PFSK-1 (cell line): ENCODE results near the gene DCAF5.

Experiments
- FOXP2 ChIP-seq: optimal IDR thresholded peaks from 2 replicates; pipeline ENCODE3; 2011; ENCODE audit warnings: borderline replicate concordance, control low read depth, inconsistent platforms; ENCODE audit not compliant: insufficient read depth; ENCODE audit errors: extremely low read length, extremely low read depth
- POLR2AphosphoS5 ChIP-seq: IDR thresholded peaks from 2 replicates; pipeline ENCODE4 v1.6.1; 2012; ENCODE audit warnings: low read depth, mild to moderate bottlenecking, control low read depth, low read length, moderate library complexity
- SIN3A ChIP-seq: IDR thresholded peaks from 2 replicates; pipeline ENCODE4 v1.6.1; 2012; ENCODE audit warnings: mild to moderate bottlenecking, low read length, moderate library complexity, borderline replicate concordance; ENCODE audit not compliant: insufficient read depth
- TAF1 ChIP-seq: IDR thresholded peaks from 2 replicates; pipeline ENCODE4 v1.6.1; 2012; ENCODE audit warnings: low read length, control low read depth, borderline replicate concordance; ENCODE audit not compliant: insufficient read depth
- TF ChIP-seq, protein P1 (sequence below), 2 experiments: IDR thresholded peaks; 2 replicates each; pipeline versions ENCODE4 v1.6.1 to v1.8.0; 2011 to 2012; ENCODE audit warnings: low read depth in 2 of 2, low read length in 2 of 2, control low read depth in 1 of 2, inconsistent platforms in 1 of 2, mild to moderate bottlenecking in 1 of 2, moderate library complexity in 1 of 2; ENCODE audit not compliant: insufficient read depth in 1 of 2

DCAF5 gene

DNA sequence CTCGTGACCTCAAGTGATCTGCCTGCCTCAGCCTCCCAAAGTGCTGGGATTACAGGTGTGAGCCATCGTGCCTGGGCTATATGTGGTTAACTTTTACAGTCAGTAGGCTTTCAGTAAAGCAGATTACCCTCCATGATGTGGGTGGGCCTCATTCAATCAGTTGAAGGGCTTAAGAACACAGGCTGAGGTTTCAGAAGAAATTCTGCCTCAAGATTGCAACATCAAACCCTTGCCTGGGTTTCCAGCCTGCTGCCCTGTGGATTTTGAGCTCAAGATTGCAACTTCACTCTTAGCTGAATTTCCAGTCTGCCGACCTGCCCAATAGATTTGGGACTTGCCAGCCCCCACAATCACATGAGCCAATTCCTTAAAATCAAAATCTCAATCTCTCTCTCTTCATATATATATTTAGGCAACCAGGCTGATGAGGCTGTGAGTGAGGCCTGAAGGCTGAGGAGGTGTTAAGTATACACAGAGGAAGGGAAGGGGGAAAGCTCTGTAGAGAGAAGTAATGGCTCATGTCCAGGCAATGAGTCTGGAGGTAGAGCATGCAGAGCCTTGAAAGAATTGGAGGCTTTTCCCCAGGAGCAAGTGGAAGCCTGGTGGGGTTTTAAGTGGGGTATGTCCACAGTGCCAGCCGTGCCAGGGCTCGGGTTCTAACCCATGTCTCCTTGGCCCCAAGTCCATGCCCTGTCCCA, 140.5 kb downstream of the DCAF5 start:
- TF ChIP-seq POLR2AphosphoS5 = no peak
- TF ChIP-seq TAF1 = no peak
- TF ChIP-seq FOXP2 = no peak
- TF ChIP-seq, protein P1, sequence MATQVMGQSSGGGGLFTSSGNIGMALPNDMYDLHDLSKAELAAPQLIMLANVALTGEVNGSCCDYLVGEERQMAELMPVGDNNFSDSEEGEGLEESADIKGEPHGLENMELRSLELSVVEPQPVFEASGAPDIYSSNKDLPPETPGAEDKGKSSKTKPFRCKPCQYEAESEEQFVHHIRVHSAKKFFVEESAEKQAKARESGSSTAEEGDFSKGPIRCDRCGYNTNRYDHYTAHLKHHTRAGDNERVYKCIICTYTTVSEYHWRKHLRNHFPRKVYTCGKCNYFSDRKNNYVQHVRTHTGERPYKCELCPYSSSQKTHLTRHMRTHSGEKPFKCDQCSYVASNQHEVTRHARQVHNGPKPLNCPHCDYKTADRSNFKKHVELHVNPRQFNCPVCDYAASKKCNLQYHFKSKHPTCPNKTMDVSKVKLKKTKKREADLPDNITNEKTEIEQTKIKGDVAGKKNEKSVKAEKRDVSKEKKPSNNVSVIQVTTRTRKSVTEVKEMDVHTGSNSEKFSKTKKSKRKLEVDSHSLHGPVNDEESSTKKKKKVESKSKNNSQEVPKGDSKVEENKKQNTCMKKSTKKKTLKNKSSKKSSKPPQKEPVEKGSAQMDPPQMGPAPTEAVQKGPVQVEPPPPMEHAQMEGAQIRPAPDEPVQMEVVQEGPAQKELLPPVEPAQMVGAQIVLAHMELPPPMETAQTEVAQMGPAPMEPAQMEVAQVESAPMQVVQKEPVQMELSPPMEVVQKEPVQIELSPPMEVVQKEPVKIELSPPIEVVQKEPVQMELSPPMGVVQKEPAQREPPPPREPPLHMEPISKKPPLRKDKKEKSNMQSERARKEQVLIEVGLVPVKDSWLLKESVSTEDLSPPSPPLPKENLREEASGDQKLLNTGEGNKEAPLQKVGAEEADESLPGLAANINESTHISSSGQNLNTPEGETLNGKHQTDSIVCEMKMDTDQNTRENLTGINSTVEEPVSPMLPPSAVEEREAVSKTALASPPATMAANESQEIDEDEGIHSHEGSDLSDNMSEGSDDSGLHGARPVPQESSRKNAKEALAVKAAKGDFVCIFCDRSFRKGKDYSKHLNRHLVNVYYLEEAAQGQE (IDR thresholded peaks at IDR 0.05; ENCODE audit: insufficient read depth in 1 of 2, low read depth in 2 of 2, low read length in 2 of 2) = no peak
- no peak for TF ChIP-seq SIN3A

DNA sequence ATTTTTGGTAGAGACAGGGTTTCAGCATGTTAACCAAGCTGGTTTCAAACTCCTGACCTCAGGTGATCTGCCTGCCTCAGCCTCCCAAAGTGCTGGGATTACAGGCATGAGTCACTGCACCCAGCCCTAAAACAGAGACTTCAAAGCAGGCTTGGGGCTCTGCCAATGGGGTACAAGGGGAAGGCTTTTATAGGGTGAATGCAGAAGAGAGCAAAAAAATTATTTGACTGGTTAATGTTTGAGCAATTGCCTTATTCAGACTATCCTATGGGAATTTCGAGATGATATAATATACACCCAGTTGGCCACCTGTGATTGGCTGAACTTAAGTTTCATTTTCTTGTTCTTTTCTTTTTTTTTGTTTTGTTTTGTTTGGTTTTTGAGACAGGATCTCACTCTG, 142.3 kb downstream of the DCAF5 start:
- TF ChIP-seq TAF1 (no peak), SIN3A (no peak), FOXP2 (no peak), POLR2AphosphoS5 (no peak)
- TF ChIP-seq, protein P1 (IDR thresholded peaks at IDR 0.05; ENCODE audit: insufficient read depth in 1 of 2, low read depth in 2 of 2, low read length in 2 of 2) = no peak

DNA sequence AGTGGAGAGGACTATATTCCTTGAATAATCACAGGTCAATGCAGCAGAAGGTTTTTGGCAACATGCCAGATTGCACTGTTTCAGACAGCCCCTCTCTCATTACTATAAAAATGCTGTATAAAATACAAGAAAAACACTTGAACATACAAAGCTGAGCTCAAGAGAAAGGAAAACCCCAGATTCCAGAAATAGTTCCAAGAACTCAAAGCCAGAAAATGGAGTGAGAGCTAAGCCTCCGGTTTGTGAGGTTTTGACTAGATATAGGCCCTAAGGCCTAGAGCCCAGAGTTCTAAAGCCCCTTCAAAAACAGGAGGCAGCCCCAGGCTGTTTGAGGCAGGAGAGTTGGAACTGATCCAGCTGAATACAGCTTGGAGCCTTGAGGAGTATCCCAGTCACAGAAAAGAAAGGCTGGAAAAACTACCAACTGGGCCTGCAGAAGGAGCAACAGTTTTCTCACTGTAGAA, 144.5 kb downstream of the DCAF5 start:
- TF ChIP-seq FOXP2 (no peak), TAF1 (no peak), POLR2AphosphoS5 (no peak), SIN3A (no peak)
- TF ChIP-seq, protein P1 (IDR thresholded peaks at IDR 0.05; ENCODE audit: insufficient read depth in 1 of 2, low read depth in 2 of 2, low read length in 2 of 2) = no peak

DNA sequence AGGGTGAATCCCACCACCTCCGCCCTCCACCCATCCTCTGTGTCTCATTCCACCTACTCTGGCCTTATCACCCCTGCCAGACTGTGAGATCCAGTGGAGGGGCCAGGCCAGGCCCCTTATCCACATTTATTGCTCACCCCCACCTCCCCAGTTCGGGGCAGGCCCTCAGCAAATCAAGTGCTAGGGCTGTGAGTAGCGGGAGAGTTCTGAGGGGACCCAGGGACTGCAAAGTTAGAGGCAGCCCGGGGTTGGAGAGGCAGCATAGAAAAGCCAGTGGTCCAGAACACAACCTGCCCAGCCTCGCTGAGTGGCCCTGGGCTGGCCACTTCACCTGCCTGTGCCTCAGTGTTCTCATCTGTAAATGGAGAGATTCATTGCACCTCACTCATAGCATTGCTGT, 146.6 kb downstream of the DCAF5 start:
- TF ChIP-seq TAF1 = no peak
- no peak for TF ChIP-seq SIN3A
- TF ChIP-seq, protein P1 (IDR thresholded peaks at IDR 0.05; ENCODE audit: insufficient read depth in 1 of 2, low read depth in 2 of 2, low read length in 2 of 2) = no peak
- TF ChIP-seq FOXP2 = no peak
- no peak for TF ChIP-seq POLR2AphosphoS5
